NCI-H2196 (cell line): ENCODE results near the gene SIGLEC7.

Experiments
- DNase-seq: peaks from one replicate; lab custom pipeline; 2025; ENCODE audit not compliant: unreplicated experiment; lab: John Stamatoyannopoulos, UW

The SIGLEC7 gene

GRCh38 chr19:51142119-51142518, at the start of gene SIGLEC7:
Gene SIGLEC7, plus strand, starts transcription at chr19:51142301. Its CDS starts 69 bp downstream, at chr19:51142370.
- DNase-seq, result no peak

- no peak for DNase-seq
Observed at GRCh38 chr19:51093101-51093500, 49.0 kb upstream of the SIGLEC7 start.

GRCh38 chr19:51093510-51094345, 48.4 kb upstream of the SIGLEC7 start:
- DNase-seq, result no peak

- peak; percentile 59 for DNase-seq
Observed at GRCh38 chr19:51094696-51095279, 47.3 kb upstream of the SIGLEC7 start.

- DNase-seq, result peak; percentile 26
Observed at GRCh38 chr19:51096473-51097165, 45.5 kb upstream of the SIGLEC7 start.

- peak; percentile 68 for DNase-seq
Observed at GRCh38 chr19:51097166-51097738, 44.8 kb upstream of the SIGLEC7 start.

GRCh38 chr19:51097796-51098195, 44.3 kb upstream of the SIGLEC7 start:
- DNase-seq, result no peak

- DNase-seq, result no peak
Observed at GRCh38 chr19:51098365-51099046, 43.6 kb upstream of the SIGLEC7 start.

GRCh38 chr19:51099047-51099382, 43.1 kb upstream of the SIGLEC7 start:
- DNase-seq, result no peak

GRCh38 chr19:51100601-51101000, 41.5 kb upstream of the SIGLEC7 start:
- no peak for DNase-seq

GRCh38 chr19:51101171-51101865, 40.8 kb upstream of the SIGLEC7 start:
- DNase-seq, result no peak

GRCh38 chr19:51102991-51103390, 39.1 kb upstream of the SIGLEC7 start:
- no peak for DNase-seq

GRCh38 chr19:51103926-51104341, 38.2 kb upstream of the SIGLEC7 start:
- no peak for DNase-seq

GRCh38 chr19:51107406-51108065, 34.6 kb upstream of the SIGLEC7 start:
- no peak for DNase-seq

GRCh38 chr19:51108066-51108804, 33.9 kb upstream of the SIGLEC7 start, which contains the start of gene CTU1:
Gene CTU1, minus strand, starts transcription at chr19:51108409. Its CDS starts 3,840 bp downstream, at chr19:51104569.
- DNase-seq, result peak; percentile 98

GRCh38 chr19:51108805-51109146, 33.3 kb upstream of the SIGLEC7 start:
- no peak for DNase-seq

- DNase-seq, result no peak
Observed at GRCh38 chr19:51110666-51110971, 31.5 kb upstream of the SIGLEC7 start.

GRCh38 chr19:51111606-51112005, 30.5 kb upstream of the SIGLEC7 start:
- DNase-seq, result no peak

- DNase-seq, result no peak
Observed at GRCh38 chr19:51114087-51114729, 27.9 kb upstream of the SIGLEC7 start.
